Activated T-helper 17 cell treated with anti-CD3 and anti-CD28 coated beads, Interleukin-2, amount 50 U/mL, for 72 hours (primary cell): ENCODE measurements around the gene PSAPL1. TPM values are rescaled to one million over a fixed set of nuclear protein-coding genes. Genes with fewer than 3 reads are reported as not detected.

Experiments used
- ATAC-seq: fragments of 150-1000 bp; cut with Tn5 transposase; replicated peaks from 2 replicates; pipeline ENCODE4 v1.10.0; 2021; ENCODE audit warnings: mild to moderate bottlenecking, moderate library complexity
- H3K27ac Mint-ChIP-seq: one replicate; pipeline ENCODE4 v1.8.0; 2022; ENCODE audit warnings: mixed read lengths
- H3K27me3 Mint-ChIP-seq: one replicate; pipeline ENCODE4 v1.8.0; 2022; ENCODE audit warnings: mixed read lengths
- H3K36me3 Mint-ChIP-seq: one replicate; pipeline ENCODE4 v1.8.0; 2022; ENCODE audit warnings: low read depth, mild to moderate bottlenecking, mixed read lengths
- H3K4me1 Mint-ChIP-seq: one replicate; pipeline ENCODE4 v1.8.0; 2022; ENCODE audit warnings: mixed read lengths
- H3K4me3 Mint-ChIP-seq: one replicate; pipeline ENCODE4 v1.8.0; 2022; ENCODE audit warnings: mild to moderate bottlenecking, mixed read lengths
- H3K9me3 Mint-ChIP-seq: one replicate; pipeline ENCODE4 v1.8.0; 2022; ENCODE audit warnings: mixed read lengths
- total RNA-seq, 2 donors: library from RNA; stranded (reverse); gene quantifications; one replicate each; pipeline ENCODE4 v1.2.3, GENCODE V29; 2022

The PSAPL1 gene
- total RNA-seq, 2 donors from 2014 or later = not detected

DNA sequence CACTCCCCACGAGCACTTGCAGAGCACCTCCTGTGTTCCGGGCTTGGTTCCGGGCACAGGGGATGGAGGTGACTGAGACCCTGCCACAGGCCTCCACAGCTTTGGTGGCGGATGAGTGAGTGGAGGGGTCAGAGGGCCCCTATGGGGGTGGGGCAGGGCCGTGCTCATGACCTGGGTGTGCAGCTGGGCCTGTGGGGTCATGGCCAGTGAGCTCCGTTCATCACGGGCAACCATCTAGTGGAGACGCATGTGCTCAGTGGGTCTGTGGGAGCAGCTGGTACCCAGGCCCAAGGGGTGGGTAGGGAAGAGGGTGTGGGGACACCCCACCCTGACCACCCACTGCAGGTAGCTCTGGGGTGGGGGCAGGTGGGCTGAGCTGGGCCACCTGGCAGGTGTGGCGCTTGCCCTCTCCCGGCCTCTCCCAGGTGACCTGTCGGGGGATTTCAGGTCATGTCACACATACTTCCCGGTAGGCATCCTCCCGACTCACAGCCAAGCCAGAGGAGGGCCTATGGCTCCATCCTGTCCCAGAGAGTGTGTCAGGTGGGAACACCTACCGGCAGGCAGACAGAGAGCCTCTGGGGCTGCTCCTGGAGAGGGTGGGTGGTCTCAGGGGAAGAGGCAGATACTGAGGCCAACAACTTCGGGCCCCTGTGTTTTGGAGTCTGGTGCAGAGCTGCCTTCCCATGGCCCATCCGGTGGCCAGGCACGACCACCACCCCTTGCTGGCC, 3.6 kb downstream of the PSAPL1 start:
- ATAC-seq = no peak
- Mint-ChIP-seq H3K36me3 (no peaks in the 10 kb centered on the region), H3K9me3 (no peaks in the 10 kb centered on the region), H3K27ac (no peak overlapping the region), H3K4me1 (no peaks in the 10 kb centered on the region), H3K27me3 (peaks cover 3% of the 10 kb centered on the region), H3K4me3 (no peak overlapping the region)

DNA sequence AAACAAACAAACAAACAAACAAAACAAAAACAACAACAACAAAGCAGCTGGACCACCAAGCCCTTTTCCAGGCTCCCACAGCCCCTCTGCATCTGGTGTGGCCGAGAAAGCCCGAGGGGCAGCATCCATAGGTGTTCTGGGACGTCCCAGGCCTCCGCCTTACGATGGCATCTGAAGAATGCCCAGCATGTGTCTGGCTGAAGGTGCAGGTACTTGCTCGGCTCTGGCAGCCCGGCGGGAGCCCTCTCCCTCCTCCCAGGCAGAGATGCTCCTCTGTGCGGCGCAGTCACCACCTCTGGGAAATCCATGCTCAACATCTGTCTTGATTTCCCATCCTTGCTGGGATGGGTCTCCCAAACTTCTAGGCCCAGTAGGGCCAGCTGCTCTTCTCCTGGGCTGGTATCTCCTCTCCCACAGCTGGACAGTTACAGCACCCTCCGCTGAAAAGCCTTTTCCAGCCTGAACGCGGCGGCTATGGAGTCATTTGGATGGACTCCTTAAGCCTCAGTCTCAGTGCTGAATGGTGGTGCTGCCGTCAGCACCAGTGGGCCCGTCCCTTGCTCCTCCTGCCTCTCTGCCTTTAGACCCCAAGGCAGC, 4.3 kb downstream of the PSAPL1 start:
- H3K4me3 Mint-ChIP-seq = no peak overlapping the region
- no peak for ATAC-seq
- H3K27ac Mint-ChIP-seq = no peak overlapping the region
- peaks cover 3% of the 10 kb centered on the region for H3K27me3 Mint-ChIP-seq
- no peaks in the 10 kb centered on the region for H3K4me1 Mint-ChIP-seq
- H3K9me3 Mint-ChIP-seq = no peaks in the 10 kb centered on the region
- no peaks in the 10 kb centered on the region for H3K36me3 Mint-ChIP-seq

DNA sequence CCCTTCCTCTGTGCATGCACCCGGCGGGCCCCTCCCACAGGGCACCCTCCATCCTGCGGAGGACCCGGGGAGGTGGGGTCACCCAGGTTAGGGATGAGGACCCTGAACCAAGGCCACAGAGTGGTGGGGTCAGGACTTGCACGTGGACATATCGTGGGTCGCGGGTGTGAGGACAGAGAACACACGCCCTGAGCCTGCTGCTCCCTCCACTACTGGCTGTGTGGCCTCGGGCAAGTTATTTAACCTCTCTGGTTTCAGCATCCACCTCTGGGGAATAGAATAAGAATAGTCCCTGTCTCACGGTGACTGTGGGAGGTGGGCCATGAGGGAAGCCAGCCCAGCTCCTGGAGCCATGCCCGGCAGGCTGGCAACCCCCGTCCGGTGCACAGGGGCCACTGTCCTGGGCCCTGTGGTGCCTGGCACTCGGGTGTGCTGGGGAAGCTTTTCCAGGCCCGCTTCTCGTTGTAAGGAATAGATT, 5.1 kb downstream of the PSAPL1 start:
- Mint-ChIP-seq H3K4me3 (no peak overlapping the region), H3K27me3 (peaks cover 3% of the 10 kb centered on the region), H3K9me3 (no peaks in the 10 kb centered on the region), H3K4me1 (no peaks in the 10 kb centered on the region), H3K36me3 (no peaks in the 10 kb centered on the region), H3K27ac (no peak overlapping the region)
- ATAC-seq = no peak

DNA sequence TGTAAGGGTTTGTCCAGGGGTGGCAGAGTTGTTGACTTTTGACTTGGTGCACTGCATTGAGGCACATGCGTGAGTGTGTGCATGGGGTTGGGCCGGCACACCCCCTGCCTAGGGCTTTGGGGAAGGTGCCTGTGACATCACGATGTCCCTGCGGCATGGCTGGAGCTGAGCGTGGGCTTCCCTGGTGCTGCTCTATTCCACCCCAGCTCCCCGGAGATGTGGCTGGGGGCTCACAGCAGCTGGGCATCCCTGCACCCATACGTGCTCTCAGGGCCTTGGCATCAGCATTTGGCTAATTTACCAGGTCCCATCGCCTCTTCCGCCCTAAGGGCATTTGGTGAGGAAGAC, 5.7 kb downstream of the PSAPL1 start:
- H3K27ac Mint-ChIP-seq = no peak overlapping the region
- peaks cover 3% of the 10 kb centered on the region for H3K27me3 Mint-ChIP-seq
- H3K4me3 Mint-ChIP-seq = no peak overlapping the region
- ATAC-seq = no peak
- H3K9me3 Mint-ChIP-seq = no peaks in the 10 kb centered on the region
- H3K36me3 Mint-ChIP-seq = no peaks in the 10 kb centered on the region
- no peaks in the 10 kb centered on the region for H3K4me1 Mint-ChIP-seq

DNA sequence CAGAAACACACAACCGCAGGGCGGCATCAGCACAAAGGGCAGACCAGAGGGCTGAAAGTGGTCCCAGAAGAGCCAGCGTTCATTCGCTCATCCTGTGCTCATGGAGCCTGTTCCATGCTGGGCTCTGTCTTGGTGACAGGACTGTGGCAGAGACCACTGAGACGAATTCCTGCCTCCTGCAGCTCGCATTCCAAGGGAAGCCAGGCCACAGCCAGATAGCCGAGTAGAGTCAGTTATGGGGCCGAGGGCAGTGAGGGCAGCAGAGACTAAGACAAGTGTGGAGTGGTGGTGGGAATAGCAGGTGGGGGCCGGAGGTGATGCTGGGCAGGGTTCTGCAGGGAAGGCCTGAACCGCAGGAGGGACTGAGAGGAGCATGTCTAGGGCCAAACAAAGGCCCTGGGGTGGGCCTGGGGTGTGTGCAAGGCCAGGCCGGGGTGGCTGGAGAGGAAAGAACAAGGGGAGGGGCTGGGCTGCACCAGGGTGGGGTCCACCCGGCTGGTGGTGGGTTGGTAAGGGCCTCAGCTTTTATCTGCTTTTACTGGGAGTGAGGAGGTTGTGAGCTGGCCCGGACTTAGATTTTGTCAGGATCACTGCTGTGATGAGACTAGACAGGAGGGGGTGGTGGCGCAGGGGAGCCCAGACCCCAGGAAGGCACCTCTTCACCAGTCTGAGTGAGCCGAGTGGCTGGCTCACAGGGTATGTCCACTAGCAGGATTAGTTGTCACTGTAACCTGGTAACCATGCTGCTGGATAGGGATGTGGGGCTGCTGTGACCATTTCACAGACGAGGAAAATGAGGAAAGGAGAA, 6.3 kb downstream of the PSAPL1 start:
- no peak for ATAC-seq
- peaks cover 3% of the 10 kb centered on the region for H3K27me3 Mint-ChIP-seq
- H3K36me3 Mint-ChIP-seq = no peaks in the 10 kb centered on the region

DNA sequence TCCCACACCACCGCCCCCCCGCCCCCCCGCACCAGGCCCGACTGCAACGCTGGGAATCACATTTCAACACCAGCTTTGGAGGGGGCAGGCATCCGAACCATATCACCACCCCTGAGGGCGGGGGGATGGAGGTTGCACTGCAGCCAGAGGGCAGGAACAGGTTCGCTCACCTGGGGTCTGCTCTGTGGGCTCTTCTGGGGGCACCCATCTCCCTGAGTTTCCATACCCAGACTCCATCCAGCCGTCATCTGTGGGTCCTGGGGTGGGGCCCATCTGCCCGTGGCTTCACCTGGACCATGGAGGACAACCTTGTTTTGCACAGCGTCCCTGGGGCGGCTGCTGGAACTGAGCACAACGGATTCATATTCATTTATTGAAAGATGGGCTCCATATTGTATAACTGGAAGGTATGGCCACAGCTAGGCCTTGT, 6.9 kb downstream of the PSAPL1 start:
- Mint-ChIP-seq H3K27me3 (peaks cover 3% of the 10 kb centered on the region), H3K36me3 (no peaks in the 10 kb centered on the region), H3K9me3 (no peaks in the 10 kb centered on the region), H3K4me3 (no peak overlapping the region), H3K27ac (no peak overlapping the region), H3K4me1 (no peaks in the 10 kb centered on the region)
- no peak for ATAC-seq

More for the DNA sequence above, 6.3 kb downstream of the PSAPL1 start:
- H3K9me3 Mint-ChIP-seq = no peaks in the 10 kb centered on the region
- no peak overlapping the region for H3K4me3 Mint-ChIP-seq
- H3K27ac Mint-ChIP-seq = no peak overlapping the region
- no peaks in the 10 kb centered on the region for H3K4me1 Mint-ChIP-seq

DNA sequence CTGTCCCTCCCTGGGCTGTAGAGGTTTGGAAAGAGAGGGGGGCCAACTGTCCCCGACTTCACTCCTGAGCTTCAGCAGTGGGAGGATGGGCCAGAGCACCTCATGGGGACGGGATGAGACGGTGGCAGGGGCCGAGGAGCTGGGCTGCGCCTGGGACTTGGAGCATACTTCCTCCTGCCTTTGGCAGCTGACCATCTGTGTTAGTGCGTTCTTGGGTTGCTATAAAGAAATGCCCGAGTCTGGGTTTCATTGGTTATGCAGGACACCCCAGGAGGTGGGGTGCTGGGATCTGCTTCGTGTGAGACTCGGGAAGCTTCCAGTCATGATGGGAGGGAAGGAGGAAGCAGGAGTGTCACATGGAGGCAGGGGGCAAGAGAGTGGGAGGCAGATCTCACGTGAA, 7.4 kb downstream of the PSAPL1 start:
- Mint-ChIP-seq H3K27me3 (peaks cover 3% of the 10 kb centered on the region), H3K4me1 (no peaks in the 10 kb centered on the region), H3K4me3 (no peak overlapping the region), H3K27ac (no peak overlapping the region), H3K36me3 (no peaks in the 10 kb centered on the region), H3K9me3 (no peaks in the 10 kb centered on the region)
- ATAC-seq = no peak

DNA sequence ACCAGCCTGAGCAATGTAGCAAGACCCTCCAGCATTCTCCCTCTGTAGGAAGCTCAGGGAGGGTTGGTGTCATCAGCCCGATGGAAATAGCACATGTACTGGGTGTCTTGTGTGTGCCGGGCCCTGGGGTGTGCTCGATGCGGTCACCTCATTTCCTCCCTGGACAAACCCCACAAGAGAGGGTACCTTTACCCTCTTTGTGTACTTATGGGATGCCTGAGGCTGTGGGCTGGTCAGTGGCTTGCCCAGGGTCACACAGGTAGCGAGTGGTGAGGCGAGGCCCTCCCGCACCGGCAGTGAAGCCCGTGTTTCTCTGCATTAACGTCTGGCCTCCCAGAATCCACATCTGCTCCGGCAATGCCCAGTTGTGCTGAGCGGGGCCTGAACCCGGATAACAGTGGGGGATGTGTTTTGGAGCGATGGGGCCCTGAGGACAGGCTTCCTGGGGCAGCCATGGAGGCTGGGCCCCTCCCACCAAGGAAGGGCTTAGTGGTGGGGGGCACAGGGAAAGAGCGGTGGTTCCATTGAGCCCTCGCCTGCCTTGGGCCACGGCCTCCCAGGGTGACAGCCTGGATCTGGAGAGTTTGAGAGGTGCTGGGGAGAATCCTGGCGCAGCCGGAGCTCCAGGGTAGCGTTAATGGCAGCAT, 8.1 kb downstream of the PSAPL1 start:
- no peak overlapping the region for H3K4me3 Mint-ChIP-seq
- no peaks in the 10 kb centered on the region for H3K4me1 Mint-ChIP-seq
- peaks cover 3% of the 10 kb centered on the region for H3K27me3 Mint-ChIP-seq
- no peak overlapping the region for H3K27ac Mint-ChIP-seq
- H3K9me3 Mint-ChIP-seq = no peaks in the 10 kb centered on the region
- no peak for ATAC-seq
- no peaks in the 10 kb centered on the region for H3K36me3 Mint-ChIP-seq

DNA sequence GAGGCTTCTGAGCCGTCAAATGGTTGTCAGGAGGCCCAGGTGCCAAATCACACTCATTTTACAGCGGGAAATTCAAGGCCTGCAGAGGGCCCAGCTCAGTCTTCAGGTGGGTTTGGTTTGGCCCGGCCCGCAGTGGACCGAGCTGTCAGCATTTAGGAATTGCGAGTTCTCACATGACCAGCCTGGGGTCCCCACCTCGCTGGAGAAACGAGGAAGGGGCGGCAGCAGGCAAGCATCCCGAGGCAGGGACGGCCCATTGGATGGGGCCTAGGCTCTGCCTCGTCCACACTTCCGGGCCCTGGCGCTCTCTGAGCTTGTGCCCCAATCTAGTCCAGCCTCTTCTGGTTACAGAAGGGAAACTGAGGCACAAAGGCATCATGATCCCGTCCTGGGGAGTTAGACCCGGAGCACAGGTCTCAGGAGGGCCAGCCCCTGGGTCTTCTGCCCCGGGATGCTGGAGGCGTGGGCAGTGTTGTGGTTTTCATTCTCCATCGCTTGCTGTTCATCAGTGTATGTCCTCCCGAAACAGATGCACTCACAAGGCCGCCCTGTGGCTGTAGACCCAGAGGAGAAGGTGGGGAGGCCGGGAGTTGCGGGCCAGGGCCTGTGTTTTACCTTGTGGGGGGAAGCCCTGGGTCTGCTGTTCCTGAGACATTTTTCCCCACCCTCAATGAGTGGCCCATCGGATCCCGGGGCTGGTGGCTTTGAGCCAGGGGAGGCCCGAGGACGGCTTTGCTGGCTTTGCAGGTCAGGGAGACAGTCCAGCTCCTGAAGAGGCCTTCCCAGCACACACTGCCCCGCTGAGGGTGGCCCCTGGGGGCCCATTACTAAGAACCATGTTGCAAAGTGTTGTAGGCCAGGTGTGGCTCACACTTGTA, 8.9 kb downstream of the PSAPL1 start:
- Mint-ChIP-seq H3K27ac (no peak overlapping the region), H3K9me3 (no peaks in the 10 kb centered on the region), H3K4me1 (no peaks in the 10 kb centered on the region), H3K36me3 (no peaks in the 10 kb centered on the region), H3K4me3 (no peak overlapping the region), H3K27me3 (peaks cover 3% of the 10 kb centered on the region)
- no peak for ATAC-seq

DNA sequence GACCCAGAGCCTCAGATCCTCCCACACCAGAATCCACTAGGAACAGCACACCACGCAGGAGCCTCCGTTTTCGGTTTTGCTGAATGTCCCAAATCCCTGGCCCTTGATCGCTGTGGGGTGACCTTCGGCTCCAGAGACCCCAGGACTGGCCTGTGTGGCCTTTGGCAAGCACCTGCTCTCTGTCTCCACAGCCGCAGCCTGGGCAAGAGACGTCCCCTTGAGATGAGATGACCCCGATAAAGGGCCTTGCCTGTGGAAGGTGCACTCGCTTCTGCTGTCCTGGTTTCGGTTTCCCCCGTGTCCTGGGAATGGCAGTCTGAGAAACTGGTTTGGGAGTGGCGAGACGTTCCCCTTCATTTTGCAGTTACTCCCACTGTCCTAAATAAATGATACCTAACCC, 9.6 kb downstream of the PSAPL1 start:
- H3K9me3 Mint-ChIP-seq = no peaks in the 10 kb centered on the region
- H3K27ac Mint-ChIP-seq = no peak overlapping the region
- H3K36me3 Mint-ChIP-seq = no peaks in the 10 kb centered on the region
- H3K27me3 Mint-ChIP-seq = peaks cover 3% of the 10 kb centered on the region
- no peaks in the 10 kb centered on the region for H3K4me1 Mint-ChIP-seq
- no peak for ATAC-seq
- no peak overlapping the region for H3K4me3 Mint-ChIP-seq

DNA sequence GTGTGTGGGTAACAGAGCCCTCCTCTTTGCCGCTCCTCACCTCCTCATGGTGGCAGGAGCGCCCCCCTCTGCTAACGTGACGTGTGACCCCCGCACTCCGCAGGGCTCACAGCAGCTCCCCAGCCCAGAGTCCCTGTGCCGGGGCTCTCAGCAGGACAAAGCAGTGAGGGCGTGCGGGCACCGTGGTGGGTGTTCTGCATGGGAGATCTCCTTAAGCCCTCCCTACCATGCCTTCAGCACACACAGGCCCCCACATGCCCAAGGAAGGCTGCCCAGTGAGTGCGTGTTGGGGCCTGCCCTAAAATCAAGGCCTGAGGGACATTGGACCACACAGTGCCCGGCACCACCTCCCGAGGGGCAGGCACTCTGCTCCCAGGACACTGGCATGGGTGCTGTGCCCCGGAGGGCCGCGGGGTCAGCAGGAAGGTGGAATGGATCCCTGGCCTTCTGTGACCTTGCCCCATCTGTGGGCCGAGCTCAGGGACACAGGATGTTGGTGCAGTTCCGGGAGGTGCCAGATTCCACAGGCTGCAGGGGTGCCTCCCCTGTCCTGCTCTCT, 10.1 kb downstream of the PSAPL1 start:
- Mint-ChIP-seq H3K4me3 (no peak overlapping the region), H3K36me3 (no peaks in the 10 kb centered on the region), H3K27ac (no peak overlapping the region), H3K27me3 (peaks cover 3% of the 10 kb centered on the region), H3K9me3 (no peaks in the 10 kb centered on the region), H3K4me1 (no peaks in the 10 kb centered on the region)
- ATAC-seq = no peak

DNA sequence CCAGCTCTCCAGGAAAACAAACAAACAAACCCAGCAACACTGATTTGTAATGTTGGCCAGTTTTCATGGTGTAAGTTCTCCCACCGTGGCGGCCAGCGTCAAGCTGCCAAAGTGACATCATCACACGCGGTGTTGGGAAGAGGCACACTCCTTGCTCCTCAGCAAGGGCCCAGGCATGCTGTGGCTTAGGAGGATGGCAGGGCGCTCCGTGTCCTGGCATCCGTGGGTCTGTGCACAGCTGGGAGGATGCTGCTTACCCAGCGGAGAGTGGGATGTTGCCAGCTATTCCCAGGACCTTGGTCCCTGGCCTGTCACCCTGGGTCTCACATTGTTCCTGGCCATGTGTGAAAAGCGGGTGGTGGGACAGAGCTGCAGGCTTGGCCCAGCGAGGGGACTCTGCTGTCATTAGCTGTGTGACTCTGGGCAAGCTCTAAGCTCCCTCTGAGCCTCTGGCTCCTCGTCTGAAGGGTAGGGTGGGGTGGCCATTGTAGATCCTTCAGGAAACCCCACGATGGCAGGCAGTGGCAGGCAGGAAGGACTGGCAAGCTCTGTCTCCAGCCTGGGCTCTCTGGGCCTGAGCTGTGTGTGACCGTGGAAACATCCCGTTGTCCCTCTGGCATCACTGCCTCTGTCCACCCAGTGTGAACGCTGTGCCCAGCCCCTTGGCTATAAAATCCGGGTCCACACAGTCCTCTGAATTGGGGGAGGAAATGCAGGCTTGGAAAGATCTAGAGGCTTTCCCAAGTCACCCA, 10.8 kb downstream of the PSAPL1 start:
- ATAC-seq = no peak
- H3K27ac Mint-ChIP-seq = no peak overlapping the region
- peaks cover 3% of the 10 kb centered on the region for H3K27me3 Mint-ChIP-seq
- no peak overlapping the region for H3K4me3 Mint-ChIP-seq
- H3K9me3 Mint-ChIP-seq = no peaks in the 10 kb centered on the region
- no peaks in the 10 kb centered on the region for H3K4me1 Mint-ChIP-seq
- no peaks in the 10 kb centered on the region for H3K36me3 Mint-ChIP-seq

DNA sequence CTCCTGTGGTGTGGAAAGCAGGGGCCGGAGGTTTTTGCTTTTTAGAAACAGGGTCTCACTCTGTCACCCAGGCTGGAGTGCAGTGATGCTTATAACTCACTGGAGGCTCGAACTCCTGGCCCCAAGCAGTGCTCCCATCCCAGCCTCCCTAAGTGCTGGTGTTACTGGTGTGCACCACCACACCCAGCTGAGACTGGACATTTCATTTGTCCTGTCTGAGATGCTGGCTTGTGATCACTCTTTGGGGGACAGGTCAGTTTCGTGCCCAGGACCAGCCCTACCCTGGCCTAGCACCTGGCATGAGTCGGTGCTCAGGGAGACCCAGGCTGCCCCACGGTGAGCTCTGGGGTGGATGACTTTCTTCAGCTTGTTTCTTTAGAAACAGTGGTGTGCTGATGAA, 11.3 kb downstream of the PSAPL1 start:
- Mint-ChIP-seq H3K36me3 (no peaks in the 10 kb centered on the region), H3K27me3 (peaks cover 3% of the 10 kb centered on the region), H3K27ac (no peak overlapping the region), H3K9me3 (no peaks in the 10 kb centered on the region), H3K4me1 (no peaks in the 10 kb centered on the region), H3K4me3 (no peak overlapping the region)
- no peak for ATAC-seq
